Esophagus squamous epithelium (tissue), 4 donors: Measurements from ENCODE around the gene CD1C.

Source experiments
- CTCF ChIP-seq, 6 experiments: fragments of 450-650 bp in 4 of 6; fragments of 200-600 bp in 2 of 6; sonication (generic) in 2 of 6; IDR thresholded peaks; one replicate each; pipeline ENCODE4 v1.5.1; 2016 to 2019; ENCODE audit warnings: antibody characterized with exemption in 6 of 6, mild to moderate bottlenecking in 4 of 6, moderate library complexity in 4 of 6
- POLR2A ChIP-seq, 4 donors: fragments of 450-650 bp; IDR thresholded peaks; one replicate each; pipeline ENCODE4 v1.6.1; 2017; ENCODE audit warnings: antibody characterized with exemption in 4 of 4, mild to moderate bottlenecking in 4 of 4, moderate library complexity in 3 of 4

- TF ChIP-seq POLR2A (IDR thresholded peaks at IDR 0.05) (no peak), CTCF (IDR thresholded peaks at IDR 0.05) (no peak)
Observed at GRCh38 chr1:158249646-158250045, 40.1 kb upstream of the CD1C start.
